Ascending aorta (tissue), 2 donors: ENCODE measurements around the gene TAC4. TPM values are rescaled to one million over a fixed set of nuclear protein-coding genes. Genes with fewer than 3 reads are reported as not detected.

Source experiments
- DNase-seq, 2 donors: peaks; one replicate each; pipeline ENCODE4 v3.0.0-alpha.2; 2019; ENCODE audit warnings: low spot score in 2 of 2
- H3K27ac ChIP-seq, 2 donors: fragments of 200-600 bp; sonication (generic); one replicate each; pipeline ENCODE4 v1.5.1; 2016 to 2017; ENCODE audit warnings: mild to moderate bottlenecking in 1 of 2
- H3K27me3 ChIP-seq: fragments of 200-600 bp; sonication (generic); one replicate; pipeline ENCODE4 v1.5.1; 2017
- H3K36me3 ChIP-seq, 2 donors: fragments of 200-600 bp; sonication (generic); one replicate each; pipeline ENCODE4 v1.5.1; 2016
- H3K4me1 ChIP-seq, 2 donors: fragments of 200-600 bp; sonication (generic); one replicate each; pipeline ENCODE4 v1.5.1; 2016 to 2017; ENCODE audit warnings: mild to moderate bottlenecking in 1 of 2
- H3K4me3 ChIP-seq, 2 donors: fragments of 200-600 bp; sonication (generic); one replicate each; pipeline ENCODE4 v1.5.1; 2016 to 2017; ENCODE audit warnings: mild to moderate bottlenecking in 1 of 2
- H3K9me3 ChIP-seq, 2 donors: fragments of 200-600 bp; sonication (generic); one replicate each; pipeline ENCODE4 v1.5.1; 2016
- intact Hi-C: fragments of 100-400 bp; cut with DNase I; formaldehyde crosslinking; loops from one replicate; pipeline ENCODE4 v1.15.1; 2023
- total RNA-seq: library from RNA; depleted of rRNA; stranded (reverse); fragments of >200 nt; gene quantifications from one replicate; pipeline ENCODE4 v1.1.0, GENCODE V29; 2016
- TF ChIP-seq, protein P1 (sequence below), 3 experiments: fragments of 200-600 bp in 2 of 3; fragments of 450-650 bp in 1 of 3; sonication (generic) in 2 of 3; IDR thresholded peaks; one replicate each; pipeline ENCODE4 v1.5.1; 2016 to 2019; ENCODE audit warnings: antibody characterized with exemption in 3 of 3, mild to moderate bottlenecking in 1 of 3, moderate library complexity in 1 of 3

Gene TAC4
- total RNA-seq, 1 donor from 2014 or later = not detected

DNA sequence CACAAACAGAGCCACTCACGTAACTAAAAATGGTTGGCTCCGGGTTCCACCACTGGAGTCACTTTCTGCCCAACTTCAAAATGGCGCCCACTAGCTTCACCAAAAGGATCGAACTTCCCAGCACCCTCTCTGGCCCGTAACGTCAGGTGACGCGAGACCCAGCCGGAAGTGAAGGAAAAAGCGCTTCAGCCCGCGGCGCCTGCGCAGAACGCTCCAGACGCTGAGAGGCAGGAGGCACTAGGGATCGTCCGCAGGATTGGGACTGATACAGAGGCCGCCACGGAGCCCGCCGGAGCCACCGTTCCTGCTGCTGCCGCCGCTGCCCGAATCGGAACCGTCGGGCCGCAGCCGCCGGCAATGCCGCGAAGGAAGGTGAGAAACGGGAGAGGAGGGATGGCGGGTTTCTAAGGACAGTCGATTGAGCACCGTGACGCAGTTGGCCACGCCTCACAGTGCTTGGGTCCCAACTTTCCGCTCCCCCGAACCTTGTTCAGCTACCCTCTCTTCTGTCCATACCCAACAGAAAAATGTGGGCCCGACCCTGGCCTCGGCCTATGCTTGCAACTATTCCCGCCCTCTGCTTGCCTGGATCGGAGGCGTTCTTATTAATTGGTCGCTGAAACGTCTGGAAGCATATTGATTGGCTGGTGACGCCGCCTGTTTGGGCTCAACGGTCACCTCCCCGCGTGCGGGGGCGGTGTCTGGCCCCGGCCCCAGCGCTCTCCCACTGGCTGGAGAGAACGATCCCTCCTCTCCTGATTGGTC is 59.2 kb downstream of the TAC4 start, which contains the start of gene KAT7:
Gene KAT7 (plus strand): TSS at position 204 of the 765 bp plus-strand sequence. CDS start 154 bp downstream, at position 358.
- intact Hi-C loops = loop anchor here (1.0 to 5.0 kb wide), 3 partner anchors 24 to 80 kb away; partner anchors contain the start of gene FAM117A
- peaks cover 10 to 34% of the 10 kb centered on the region in 2 donors for H3K4me1 ChIP-seq

More for the DNA sequence above, 59.2 kb downstream of the TAC4 start, which contains the start of gene KAT7:
- Histone ChIP-seq H3K27me3 (no peaks in the 10 kb centered on the region), H3K9me3 (no peaks in the 10 kb centered on the region), H3K27ac (peak within 1 kb of the TSS; percentile 100), H3K4me3 (peak within 1 kb of the TSS; percentile 93 to 98), H3K36me3 (peaks cover 15 to 21% of the 10 kb centered on the region in 2 donors)
- TF ChIP-seq, protein P1, sequence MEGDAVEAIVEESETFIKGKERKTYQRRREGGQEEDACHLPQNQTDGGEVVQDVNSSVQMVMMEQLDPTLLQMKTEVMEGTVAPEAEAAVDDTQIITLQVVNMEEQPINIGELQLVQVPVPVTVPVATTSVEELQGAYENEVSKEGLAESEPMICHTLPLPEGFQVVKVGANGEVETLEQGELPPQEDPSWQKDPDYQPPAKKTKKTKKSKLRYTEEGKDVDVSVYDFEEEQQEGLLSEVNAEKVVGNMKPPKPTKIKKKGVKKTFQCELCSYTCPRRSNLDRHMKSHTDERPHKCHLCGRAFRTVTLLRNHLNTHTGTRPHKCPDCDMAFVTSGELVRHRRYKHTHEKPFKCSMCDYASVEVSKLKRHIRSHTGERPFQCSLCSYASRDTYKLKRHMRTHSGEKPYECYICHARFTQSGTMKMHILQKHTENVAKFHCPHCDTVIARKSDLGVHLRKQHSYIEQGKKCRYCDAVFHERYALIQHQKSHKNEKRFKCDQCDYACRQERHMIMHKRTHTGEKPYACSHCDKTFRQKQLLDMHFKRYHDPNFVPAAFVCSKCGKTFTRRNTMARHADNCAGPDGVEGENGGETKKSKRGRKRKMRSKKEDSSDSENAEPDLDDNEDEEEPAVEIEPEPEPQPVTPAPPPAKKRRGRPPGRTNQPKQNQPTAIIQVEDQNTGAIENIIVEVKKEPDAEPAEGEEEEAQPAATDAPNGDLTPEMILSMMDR (IDR thresholded peaks at IDR 0.05) = no peak
- DNase-seq = peak; percentile 98 to 99

Other genes starting within 250 kb of the TAC4 start
- gene SPOP, start 170.0 kb downstream of the TAC4 start, total RNA-seq = 189 TPM
- 123 TPM for gene SLC35B1, start 140.1 kb downstream of the TAC4 start, total RNA-seq
- 25.4 TPM for gene FAM117A, start 83.9 kb downstream of the TAC4 start, total RNA-seq
- gene KAT7, start 59.4 kb downstream of the TAC4 start, total RNA-seq = 46.6 TPM
- not detected for gene DLX4, start 121.1 kb upstream of the TAC4 start, total RNA-seq
- 1.6 TPM for gene DLX3, start 147.2 kb upstream of the TAC4 start, total RNA-seq
- gene ITGA3, start 208.0 kb upstream of the TAC4 start, total RNA-seq = 222 TPM
- gene PDK2, start 247.3 kb upstream of the TAC4 start, total RNA-seq = 73.5 TPM